PC-9 (cell line): ENCODE data around the gene ETHE1.

Source experiments
- CTCF ChIP-seq: fragments of 200-600 bp; sonication (generic); conservative IDR thresholded peaks from 2 replicates; pipeline ENCODE4 v1.6.1; 2017; ENCODE audit warnings: mixed run types, antibody characterized with exemption, mild to moderate bottlenecking, moderate library complexity
- EZH2 ChIP-seq: fragments of 200-600 bp; sonication (generic); IDR thresholded peaks from 2 replicates; pipeline ENCODE4 v1.8.0; 2017; ENCODE audit warnings: antibody characterized with exemption, low read depth

- TF ChIP-seq CTCF, result no peak
- TF ChIP-seq EZH2, result no peak
Observed at GRCh38 chr19:43518051-43518450, 8.9 kb downstream of the ETHE1 start.
